Endothelial cell of umbilical vein (primary cell): ENCODE measurements around the gene LANCL3.

Source experiments
- EZH2 ChIP-seq: IDR thresholded peaks from 2 replicates; pipeline ENCODE4 v1.6.1; 2012; ENCODE audit warnings: borderline replicate concordance, low read depth, mild to moderate bottlenecking, moderate library complexity, low read length, inconsistent platforms; ENCODE audit not compliant: severe bottlenecking
- TF ChIP-seq, protein P1 (sequence below), 2 donors: IDR thresholded peaks; 1 replicate in 1 of 2; 2 replicates in 1 of 2; pipeline ENCODE4 v1.5.1; 2011; ENCODE audit warnings: low read length in 2 of 2, mild to moderate bottlenecking in 2 of 2, moderate library complexity in 2 of 2, control low read depth in 1 of 2, inconsistent platforms in 1 of 2, low read depth in 1 of 2; ENCODE audit not compliant: insufficient read depth in 1 of 2; ENCODE audit errors: extremely low read depth in 1 of 2

DNA sequence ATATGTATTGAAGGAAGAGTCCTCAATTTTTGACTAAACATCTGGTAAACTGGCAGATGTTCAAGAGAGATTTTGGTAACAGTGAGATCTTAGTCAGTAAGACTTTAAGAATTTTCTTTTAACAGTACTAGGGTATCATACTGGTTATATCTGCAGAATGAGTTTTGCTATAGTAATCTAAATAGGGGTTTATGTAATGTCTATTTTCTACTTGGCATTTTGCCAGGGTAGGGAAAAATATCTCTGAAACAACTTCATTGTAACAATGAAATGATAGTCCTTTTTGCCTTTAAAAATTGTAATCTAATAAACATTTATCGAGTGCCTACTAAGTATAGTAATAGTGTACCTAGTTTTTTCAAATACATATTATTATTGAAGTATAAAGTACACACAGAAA, 146.2 kb downstream of the LANCL3 start:
- TF ChIP-seq EZH2 = no peak
- TF ChIP-seq, protein P1, sequence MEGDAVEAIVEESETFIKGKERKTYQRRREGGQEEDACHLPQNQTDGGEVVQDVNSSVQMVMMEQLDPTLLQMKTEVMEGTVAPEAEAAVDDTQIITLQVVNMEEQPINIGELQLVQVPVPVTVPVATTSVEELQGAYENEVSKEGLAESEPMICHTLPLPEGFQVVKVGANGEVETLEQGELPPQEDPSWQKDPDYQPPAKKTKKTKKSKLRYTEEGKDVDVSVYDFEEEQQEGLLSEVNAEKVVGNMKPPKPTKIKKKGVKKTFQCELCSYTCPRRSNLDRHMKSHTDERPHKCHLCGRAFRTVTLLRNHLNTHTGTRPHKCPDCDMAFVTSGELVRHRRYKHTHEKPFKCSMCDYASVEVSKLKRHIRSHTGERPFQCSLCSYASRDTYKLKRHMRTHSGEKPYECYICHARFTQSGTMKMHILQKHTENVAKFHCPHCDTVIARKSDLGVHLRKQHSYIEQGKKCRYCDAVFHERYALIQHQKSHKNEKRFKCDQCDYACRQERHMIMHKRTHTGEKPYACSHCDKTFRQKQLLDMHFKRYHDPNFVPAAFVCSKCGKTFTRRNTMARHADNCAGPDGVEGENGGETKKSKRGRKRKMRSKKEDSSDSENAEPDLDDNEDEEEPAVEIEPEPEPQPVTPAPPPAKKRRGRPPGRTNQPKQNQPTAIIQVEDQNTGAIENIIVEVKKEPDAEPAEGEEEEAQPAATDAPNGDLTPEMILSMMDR (IDR thresholded peaks at IDR 0.05; ENCODE audit: extremely low read depth in 1 of 2, insufficient read depth in 1 of 2, low read depth in 1 of 2, low read length in 2 of 2) = no peak
